Mammary epithelial cell (primary cell): ENCODE data around the gene DNLZ.

Source experiments
- CTCF ChIP-seq, 2 donors: IDR thresholded peaks in 1 of 2; conservative IDR thresholded peaks in 1 of 2; 2 replicates each; pipeline ENCODE4 v1.5.1; 2011 to 2012; ENCODE audit warnings: inconsistent platforms in 2 of 2, low read length in 2 of 2, mild to moderate bottlenecking in 2 of 2, control low read depth in 1 of 2, low read depth in 1 of 2; ENCODE audit not compliant: insufficient read depth in 1 of 2; ENCODE audit errors: extremely low read depth in 1 of 2
- EZH2 ChIP-seq: IDR thresholded peaks from 2 replicates; pipeline ENCODE4 v1.6.1; 2012; ENCODE audit warnings: low read length, inconsistent platforms, borderline replicate concordance

GRCh38 chr9:136358888-136359287, 4.7 kb downstream of the DNLZ start:
- TF ChIP-seq CTCF (conservative IDR thresholded peaks at IDR 0.05 in 1 of 2, IDR thresholded peaks at IDR 0.05 in 1 of 2; ENCODE audit: extremely low read depth in 1 of 2, insufficient read depth in 1 of 2, low read depth in 1 of 2, low read length in 2 of 2) (no peak), EZH2 (no peak)
